Kidney glomerular epithelial cell (primary cell): ENCODE measurements around the gene SLC2A10.
"Not testable (repeated sequence)": the region's sequence is repeated elsewhere in the genome, so short reads cannot be mapped to it uniquely, and the experiment has no call there.

ENCODE experiments used
- DNase-seq: peaks from one replicate; lab custom pipeline; 2025; lab: John Stamatoyannopoulos, UW

Gene SLC2A10

DNA sequence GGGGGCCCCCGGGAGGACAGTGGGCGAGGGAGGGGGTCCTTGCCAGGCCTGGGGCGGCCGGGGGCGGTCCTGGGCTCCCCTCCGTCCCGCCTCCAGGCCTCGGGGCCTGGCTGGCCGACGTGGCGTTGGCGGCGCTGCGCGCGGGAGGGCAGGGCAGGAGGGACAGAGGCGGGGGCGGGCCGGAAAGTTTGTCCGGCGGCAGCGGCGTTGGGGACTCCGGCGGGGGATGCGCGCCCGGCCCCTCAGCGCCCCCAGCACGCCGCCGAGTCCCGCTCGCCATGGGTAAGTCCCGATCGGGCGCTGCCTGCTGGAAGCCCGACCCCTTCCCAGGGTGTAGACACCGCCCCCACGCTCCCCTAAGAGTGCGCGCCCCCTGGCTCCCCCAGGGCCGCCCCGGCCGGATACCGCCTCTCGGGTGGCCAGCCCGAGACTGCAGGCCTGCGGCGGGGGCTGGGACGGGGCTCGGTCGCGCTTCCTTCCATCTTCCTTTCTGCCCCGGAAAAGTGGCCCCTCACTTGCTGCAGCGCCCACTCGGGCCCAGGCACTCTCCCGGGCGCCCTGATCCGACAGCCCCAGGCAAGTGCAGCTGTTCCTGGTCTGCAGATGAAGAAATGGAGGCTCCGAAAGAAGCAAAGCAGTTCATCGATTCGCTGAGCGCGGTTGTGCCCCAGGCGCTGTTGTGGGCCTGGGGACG is at the start of gene SLC2A10:
Gene SLC2A10, plus strand, starts transcription at position 191 of the 694 bp plus-strand sequence. Its CDS starts 88 bp downstream, at position 279.
- DNase-seq: no peak

DNA sequence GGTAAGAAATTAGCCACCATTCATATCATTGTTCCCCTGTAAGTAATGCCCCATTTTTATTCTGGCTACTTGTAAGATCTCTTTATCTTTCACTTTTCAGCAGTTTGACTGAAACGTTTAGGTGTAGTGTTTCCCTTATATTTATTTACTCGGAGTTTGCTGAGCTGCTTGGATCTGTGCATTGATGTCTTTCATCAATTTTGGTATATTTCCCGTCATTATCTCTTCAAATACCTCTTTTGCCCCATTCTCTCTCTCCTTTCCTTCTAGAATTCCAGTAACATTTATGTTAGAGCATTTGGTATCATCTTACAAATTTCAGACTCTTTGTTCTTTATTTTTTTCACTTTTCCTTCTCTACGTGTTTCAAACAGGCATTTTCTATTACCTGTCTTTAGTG is 49.0 kb upstream of the SLC2A10 start:
- DNase-seq: no peak

DNA sequence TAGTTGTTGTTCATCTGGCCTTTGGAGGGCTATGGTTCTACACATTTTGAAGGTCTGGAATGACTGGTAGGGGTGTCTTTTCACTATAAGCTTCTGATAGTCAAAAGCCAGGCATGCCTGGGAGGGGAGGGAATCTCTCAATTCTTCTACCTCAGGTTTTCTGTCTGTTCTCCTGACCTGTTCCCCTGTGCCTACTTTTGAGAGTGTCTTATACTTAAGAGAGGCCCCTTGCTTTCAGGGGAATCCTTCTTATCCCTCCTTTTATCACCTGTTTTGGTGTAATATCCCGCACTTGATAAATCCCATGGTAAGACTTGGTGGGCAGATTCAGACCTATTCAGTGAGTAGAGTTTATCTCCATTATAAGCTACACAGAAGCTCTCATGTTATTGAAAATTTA is 47.8 kb upstream of the SLC2A10 start:
- no peak for DNase-seq

DNA sequence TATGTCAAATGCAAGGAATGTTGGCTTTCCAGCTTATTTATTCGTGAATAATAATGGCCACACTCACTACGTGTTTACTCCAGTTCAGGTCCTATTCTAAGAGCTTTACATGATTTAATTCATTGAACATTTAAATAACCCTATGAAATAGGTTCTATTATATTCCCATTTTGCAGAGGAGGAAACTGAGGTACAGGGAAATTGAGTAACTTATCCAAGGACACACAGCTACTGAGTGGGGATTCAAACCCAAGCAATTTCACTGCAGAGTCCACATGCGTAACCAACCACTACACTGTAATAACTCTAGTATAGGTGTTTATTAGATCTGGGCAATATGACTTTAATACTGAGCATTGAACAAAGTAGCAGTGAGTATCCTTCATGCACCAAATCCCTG is 45.9 kb upstream of the SLC2A10 start:
- no peak for DNase-seq

DNA sequence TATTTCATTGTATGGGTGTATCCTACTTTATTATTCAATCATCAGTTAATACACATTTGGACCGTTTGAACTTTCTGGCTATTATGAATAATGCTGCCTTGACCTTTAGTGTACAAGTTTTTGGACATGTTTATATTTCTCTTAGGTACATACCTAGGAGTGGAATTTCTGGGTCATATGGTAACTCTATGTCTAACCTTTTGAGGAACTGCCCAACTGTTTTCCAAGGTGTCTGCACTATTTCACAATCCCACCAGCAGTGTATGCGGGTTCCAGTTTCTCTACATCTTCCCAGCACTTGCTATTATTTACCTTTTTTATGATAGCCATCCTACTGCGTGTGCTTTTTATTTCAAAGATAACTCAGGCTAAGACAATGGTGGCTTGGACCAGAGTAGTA is 43.8 kb upstream of the SLC2A10 start:
- DNase-seq: no peak

DNA sequence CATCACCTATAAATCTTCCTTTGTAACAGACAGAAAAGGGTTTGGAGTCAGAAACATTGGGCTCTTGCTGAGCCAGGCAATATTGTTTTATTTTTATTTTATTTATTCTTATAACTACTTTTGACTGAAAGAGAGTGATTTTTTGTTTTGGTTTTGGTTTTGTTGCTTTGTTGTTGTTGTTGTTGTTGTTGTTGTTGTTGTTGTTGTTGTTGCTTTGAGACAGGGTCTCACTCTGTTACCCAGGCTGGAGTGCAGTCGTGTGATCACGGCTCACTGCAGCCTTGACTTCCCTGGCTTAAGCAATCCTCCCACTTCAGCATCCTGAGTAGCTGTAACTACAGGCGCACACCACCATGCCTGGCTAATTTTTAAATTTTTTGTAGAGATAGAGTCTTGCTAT is 43.1 kb upstream of the SLC2A10 start:
- no peak for DNase-seq

DNA sequence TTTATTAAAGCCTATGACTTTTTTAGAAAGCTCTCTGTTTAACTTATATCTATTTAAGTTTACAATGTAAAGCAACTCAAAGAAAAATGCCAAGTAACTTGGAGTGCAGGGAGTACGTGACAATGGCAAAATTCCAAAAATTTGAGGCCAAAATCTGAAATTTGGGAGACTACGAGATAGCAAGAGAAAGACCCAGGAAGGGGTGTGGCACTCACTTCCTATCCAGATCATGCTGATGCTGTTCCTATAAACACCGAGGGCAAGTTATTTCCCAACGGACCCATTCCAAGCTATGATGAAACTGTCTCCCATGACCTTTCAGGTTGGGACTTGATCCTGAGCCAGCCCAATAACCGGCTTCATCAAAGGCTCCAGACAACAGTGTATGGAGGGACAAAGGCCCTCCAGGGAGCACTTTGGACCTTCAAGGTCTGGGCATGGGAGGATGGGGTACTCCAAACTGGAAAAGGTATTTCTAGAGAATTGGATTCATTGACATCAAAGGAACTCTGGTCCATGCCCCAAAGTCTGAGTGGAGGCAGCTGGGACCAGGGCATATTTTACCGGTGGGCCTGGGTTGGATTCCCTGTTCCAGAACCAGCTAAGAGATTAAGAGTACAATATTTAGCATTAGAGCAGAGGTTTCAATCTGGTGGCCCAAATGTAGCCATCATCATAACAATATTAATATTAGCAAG is 42.5 kb upstream of the SLC2A10 start:
- no peak for DNase-seq

DNA sequence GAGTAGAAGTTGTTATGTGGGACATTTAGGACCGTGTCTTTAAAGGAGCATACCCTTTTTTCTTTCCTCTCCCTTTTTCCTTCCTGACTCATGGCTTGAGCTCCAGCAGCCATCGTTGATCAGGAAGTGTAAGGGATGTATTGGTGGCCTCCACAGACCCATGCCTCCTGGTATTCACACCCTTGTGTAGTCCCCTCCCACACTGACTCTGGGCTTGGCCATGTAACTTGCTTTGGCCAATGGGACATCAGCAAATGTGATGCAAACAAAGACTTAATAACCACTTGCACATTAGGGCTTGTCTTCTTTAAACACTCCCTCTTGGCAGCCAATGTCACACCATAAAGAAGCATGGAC is 39.2 kb upstream of the SLC2A10 start:
- DNase-seq: no peak

DNA sequence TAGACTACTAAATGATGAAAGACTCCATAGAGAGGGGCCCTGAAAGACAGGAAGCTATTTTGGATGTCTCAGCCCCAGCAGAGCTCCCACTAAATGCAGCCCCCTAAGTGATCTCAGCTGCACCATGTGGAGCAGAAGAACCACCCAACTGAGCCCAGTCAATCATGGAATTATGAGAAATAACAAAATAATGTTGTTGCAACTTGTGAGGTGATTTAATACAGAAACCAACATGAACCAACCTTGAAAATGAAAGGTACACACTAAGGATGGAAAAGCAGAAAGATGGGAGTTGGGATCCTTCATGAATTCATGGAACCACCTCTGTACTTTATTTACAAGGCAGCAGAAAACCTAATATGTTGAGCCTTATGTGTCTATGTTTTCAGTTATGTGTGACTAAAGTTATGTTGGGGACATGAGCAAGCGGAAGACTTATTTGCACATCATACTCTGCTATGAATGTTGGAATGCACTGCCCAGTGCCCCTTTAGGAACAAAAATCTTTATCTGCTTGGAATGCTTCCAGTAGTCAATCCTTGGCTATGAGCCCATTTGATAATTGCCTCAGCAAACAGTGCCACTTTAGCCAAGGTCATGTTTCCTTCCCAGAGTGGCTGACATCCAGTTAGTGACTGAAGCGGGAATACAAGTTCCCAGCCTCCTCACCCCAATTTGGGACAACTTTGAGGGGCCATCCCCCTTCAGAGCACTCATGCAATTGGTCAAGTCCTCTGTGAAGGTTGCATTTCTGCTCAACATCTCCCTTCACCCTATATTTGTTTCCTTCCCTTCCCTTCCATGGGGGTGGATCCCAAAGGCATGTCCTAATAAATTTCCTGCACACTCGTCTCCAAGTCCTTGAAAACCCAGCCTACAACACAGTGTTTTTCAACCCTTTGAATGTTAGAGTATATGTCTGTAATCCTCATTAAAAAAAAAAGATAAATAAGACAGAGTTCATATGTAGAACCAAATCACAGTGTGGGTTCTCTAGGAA is 38.6 kb upstream of the SLC2A10 start:
- no peak for DNase-seq

DNA sequence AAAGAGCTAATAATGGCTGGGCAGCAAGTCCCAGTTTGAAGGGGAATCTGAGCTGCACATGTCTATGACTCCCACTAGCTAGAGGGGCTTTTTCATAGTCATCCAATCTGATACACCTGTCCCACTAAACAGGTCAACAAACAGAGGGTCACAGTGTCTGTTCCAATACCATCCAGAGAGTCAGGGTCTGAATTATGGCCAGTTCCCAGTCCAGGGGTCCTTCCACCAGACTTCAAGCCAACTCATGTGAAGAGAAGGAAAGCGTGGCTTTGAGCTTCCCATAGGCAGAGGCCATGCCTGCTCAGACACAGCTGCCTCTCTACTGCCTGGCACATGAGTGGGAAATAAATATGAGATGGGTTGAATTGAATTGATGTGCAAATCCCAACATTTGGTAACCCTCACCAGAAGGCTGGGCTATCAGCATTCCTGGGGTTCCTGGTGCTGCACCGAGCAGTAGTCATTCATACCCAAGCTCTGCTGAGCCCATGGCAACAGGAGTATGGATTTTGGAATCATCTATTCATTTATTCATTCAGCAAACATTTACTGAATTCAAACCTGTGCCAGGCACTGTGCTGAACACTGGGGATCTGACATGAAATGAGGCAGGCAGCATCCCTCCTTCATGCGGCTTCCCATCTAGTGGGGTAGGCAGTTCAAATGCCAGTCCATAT is 37.4 kb upstream of the SLC2A10 start:
- no peak for DNase-seq

DNA sequence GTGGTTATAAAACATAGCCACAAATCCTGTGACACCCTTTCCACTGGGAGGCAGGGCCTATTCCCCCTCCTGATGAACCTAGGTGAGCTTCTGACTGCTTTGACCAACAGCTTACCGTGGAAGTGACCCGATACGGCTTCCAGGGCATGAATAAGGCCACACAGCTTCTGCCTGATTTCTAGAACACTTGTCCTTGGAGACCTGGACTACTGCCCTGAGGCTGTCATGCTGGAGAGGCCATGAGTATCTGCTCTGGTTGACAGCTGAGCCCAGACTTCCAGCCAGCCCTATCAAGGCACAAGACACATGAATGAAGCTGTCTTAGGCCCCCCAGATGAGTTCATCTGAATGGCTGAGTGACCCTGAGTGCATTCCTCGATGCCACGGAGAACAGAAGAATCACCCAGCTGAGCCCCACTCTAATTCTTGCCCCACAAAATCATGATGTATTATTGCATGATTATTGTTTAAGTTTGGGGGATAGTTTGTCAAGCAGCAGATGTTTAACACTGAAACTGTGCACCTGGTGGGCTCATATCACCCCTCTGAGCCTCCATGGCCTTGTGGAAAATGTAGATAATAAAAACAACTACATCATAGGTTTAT is 36.8 kb upstream of the SLC2A10 start:
- DNase-seq: no peak

DNA sequence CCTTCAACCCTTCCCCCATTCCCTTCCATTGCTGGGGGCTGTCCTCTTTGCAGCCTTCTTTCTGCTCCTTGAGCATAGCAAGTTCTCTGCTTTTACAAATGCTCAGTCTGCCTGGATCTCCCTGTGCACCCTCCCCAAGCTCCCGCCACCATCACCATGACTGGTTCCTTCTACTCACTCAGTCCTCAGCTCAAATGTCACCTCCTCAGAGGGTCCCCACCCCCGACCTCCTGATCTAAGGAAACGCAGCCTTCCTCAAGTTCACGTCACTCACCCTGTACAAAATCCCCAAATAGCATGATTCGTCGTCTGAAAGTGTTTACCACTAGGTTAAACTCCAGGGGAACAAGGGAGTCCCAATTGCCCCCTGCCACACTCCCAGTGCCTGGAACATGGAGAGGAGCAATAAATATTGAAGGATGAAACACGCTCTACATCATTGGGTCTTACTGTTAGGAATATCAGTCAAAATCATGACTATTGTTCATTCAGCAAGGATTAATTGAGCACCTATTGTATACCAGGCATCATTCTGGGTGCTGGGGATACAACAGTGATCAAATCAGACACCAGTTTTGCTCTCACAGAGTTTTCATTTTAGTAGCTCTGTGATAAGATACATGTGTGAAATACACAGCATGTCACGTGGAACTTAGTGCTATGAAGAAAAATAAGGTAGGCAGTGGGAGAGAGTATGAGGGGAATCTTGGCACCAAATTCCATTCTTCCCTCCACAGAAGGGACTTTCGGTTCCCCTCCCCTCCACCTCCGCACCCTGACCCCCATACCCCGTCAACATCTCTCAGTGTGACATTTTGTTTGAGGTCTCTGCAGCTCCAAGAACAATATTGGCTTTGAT is 35.8 kb upstream of the SLC2A10 start:
- DNase-seq: no peak

DNA sequence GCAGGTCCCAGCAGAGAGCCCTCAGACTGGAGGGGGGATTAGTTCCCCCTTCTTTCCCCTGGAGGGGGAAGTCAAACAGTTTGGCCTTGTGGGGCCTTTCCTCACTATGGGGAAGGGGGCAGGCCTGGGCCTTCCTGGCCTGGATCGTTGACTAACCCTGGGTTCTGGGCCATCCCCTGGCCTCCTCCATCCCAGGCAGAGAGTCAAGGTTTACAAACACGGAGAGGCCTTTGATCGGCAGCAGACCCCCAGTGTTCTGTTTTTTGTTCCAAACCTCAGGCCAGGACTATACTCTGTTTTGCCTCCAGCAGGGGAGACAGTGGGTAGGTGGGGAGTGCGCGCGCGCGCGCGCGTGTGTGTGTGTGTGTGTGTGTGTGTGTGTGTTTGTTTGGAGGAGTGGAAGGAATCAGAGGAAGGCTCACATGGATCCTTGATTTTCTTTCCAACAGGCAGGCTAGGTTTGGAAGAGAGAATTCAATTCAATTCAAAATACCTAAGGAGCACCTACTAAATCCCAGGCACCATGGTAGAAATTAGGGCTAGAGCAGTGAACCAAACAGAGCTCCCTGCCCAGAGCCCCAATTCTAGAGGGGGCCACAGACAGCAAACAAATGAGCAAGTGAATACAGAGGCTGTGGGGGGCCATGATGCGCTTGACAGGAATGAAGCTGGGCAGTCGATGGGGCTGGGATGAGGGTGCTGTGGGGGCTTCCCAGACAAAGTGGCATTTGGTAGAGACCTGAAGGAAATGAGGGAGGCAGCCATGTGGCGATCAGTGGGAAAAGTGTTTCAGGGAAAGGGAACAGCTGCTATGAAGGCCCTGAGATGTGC is 35.0 kb upstream of the SLC2A10 start:
- DNase-seq: no peak

DNA sequence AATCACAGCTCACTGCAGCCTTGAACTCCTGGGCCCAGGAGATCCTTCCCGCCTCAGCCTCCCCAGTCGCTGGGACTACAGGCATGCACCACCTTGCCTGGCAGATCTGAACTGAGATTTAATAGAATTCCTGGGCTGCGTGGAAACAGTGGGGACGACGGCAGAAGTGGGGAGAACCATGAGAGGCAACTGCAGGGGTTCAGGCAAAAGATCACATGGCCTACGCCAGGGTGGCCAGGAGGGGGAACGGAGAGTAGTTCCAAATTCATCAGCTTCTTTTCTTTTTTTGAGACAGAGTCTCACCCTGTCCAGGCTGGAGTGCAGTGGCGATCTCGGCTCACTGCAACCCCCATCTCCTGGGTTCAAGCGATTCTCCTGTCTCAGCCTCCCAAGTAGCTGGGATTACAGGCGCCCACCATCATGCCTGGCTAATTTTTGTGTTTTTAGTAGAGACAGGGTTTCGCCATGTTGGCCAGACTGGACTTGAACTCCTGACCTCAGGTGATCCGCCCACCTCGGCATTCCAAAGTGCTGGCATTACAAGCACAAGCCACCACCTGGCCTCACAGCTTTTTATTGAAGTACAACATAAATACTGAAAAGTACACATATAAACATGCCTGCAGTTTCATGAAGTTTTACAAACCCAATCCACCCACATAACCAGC is 32.7 kb upstream of the SLC2A10 start:
- not testable (repeated sequence) for DNase-seq

DNA sequence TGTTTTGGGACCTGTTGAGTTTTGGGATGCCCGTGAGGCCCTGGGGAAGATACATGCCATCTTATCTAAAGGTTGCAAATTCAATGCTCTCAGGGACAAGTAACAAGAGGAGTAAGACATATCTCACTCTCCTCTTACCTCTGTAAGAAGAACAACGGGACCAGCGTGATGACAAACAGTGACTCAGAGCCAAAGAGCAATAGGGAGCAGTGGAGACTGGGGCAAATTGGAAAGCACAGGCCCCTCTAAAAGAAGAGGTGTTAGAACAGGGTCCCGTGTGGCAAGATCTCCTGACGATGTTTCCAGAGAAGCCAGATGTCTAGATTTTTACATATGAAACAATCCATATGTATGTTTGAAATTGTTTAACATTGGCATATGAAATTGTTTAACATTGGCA is 31.8 kb upstream of the SLC2A10 start:
- no peak for DNase-seq

DNA sequence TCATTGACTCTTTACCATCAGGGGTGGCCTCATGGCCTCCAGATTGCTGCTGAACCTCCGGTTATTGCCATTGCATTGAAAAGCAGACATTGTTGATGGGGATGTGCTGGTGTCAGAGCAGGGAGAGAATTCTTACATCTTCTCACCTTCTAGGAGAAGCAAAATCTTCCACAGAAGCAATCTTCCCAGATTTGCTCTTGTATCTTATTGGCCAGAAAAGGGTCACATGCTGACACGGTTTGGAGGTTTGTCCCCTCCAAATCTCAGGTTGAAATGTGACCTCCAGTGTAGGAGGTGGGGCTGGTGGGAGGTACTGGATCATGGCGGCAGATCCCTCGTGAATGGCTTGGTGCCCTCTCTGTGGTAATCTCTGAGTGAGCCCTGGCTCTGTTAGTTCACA is 30.9 kb upstream of the SLC2A10 start:
- DNase-seq: no peak

DNA sequence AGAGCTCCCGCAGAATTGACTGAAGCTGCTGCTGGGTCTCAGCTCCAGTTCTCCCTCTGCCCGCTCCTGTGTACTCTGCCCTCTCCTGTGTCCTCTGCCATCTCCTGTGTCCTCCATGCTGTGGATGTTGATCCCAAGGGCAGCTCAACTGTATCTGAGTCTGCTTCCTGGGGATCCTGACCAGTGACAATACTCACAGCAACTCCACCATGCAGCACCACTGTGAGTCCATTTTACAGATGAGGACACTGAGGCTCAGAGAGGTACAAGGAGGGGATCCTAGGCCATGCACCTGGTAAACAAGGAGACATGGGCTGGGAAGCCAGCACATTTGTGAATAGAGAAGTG is 28.8 kb upstream of the SLC2A10 start:
- DNase-seq: no peak

DNA sequence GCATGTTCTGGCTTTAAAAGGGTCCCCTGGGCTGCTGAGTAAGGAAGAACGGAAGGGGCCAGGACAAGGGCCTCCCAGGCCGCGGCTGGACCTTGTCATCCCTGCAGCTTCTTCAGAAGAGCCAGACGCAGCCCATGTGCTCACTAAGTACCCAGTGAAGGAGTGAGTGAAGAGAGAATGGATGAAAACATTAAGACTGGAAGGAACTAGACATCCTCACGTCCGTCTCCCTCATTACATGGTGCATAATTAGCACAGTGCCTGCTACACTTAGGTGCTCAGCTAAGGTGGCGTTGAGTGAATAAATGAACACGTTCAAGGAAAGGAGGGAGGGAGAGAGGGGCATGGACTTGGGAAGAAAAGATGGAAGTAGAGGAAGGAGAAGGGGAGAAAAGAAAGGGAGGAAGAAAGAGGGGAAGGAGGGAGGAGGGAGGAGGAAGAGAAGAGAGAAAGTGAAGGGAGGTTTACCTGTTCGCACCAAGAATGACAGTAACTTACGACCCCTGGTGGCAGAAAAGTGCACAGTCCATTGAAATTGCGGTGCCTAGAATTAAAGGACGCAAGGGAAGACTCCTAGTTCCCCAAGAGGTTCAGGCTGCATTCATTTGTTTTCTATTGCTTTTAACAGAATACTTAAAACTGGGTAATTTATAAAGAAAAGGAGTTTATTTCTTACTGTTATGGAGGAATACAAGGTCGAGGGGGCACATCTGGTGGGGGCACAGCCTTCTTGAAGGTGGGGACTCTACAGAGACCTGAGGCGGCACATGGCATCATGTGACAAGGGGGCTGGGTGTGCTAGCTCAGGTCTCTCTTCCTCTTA is 28.2 kb upstream of the SLC2A10 start:
- peak; percentile 45 for DNase-seq
